Activated CD4-positive, alpha-beta T cell treated with anti-CD3 and anti-CD28 coated beads for 36 hours (primary cell): ENCODE results near the gene SLC35A2. TPM values are rescaled to one million over a fixed set of nuclear protein-coding genes. Genes with fewer than 3 reads are reported as not detected.
A peak's percentile ranks its signal among the peaks of the same experiment; 100 is the strongest.

ENCODE experiments used
- ATAC-seq: fragments of 200-7000 bp; cut with Tn5 transposase; one replicate; pipeline ENCODE4 v1.10.0; 2021; ENCODE audit warnings: mild to moderate bottlenecking, moderate library complexity
- CTCF ChIA-PET: fragments of 350-600 bp; sonication (Branson Sonifier 250); formaldehyde crosslinking; loops from one replicate; lab custom pipeline; 2021; ENCODE audit warnings: antibody characterized with exemption; lab: Charles Lee
- POLR2A ChIA-PET: fragments of 350-600 bp; sonication (Branson Sonifier 250); formaldehyde crosslinking; loops from one replicate; lab custom pipeline; 2021; ENCODE audit warnings: antibody characterized with exemption, inconsistent platforms; lab: Charles Lee
- DNase-seq: peaks from one replicate; pipeline ENCODE4 v3.0.0-alpha.2; 2020
- H3K27ac Mint-ChIP-seq: one replicate; pipeline ENCODE4 v1.8.0; 2021; ENCODE audit warnings: mixed read lengths
- H3K27me3 Mint-ChIP-seq: one replicate; pipeline ENCODE4 v1.8.0; 2021; ENCODE audit warnings: mixed read lengths
- H3K36me3 Mint-ChIP-seq: one replicate; pipeline ENCODE4 v1.8.0; 2021; ENCODE audit warnings: low read depth, mixed read lengths
- H3K4me1 Mint-ChIP-seq: one replicate; pipeline ENCODE4 v1.8.0; 2021; ENCODE audit warnings: mixed read lengths
- H3K4me3 Mint-ChIP-seq: one replicate; pipeline ENCODE4 v1.8.0; 2021; ENCODE audit warnings: mild to moderate bottlenecking, moderate library complexity, mixed read lengths
- H3K9me3 Mint-ChIP-seq: one replicate; pipeline ENCODE4 v1.8.0; 2021; ENCODE audit warnings: low read depth, mixed read lengths
- intact Hi-C, 2 experiments: fragments of 100-400 bp; cut with DNase I in 1 of 2; cut with micrococcal nuclease in 1 of 2; formaldehyde crosslinking; loops; one replicate each; pipeline versions ENCODE4 v1.14.2 to v1.15.1; 2022 to 2024; cut with DNase I, micrococcal nuclease
- total RNA-seq, 2 experiments: library from RNA; stranded (reverse); gene quantifications; one replicate each; pipeline ENCODE4 v1.2.3, GENCODE V29; 2021

Gene SLC35A2
- total RNA-seq, 2 experiments from 2014 or later = 19.7 to 20.3 TPM

GRCh38 chrX:48933757-48934156 lies 22.3 kb upstream of the SLC35A2 start:
- ATAC-seq = peak; percentile 20
- intact Hi-C loops = no loop called here
- Mint-ChIP-seq H3K27me3 (no peaks in the 10 kb centered on the region), H3K4me3 (peak overlapping the region; percentile 67), H3K36me3 (peaks cover 54% of the 10 kb centered on the region), H3K4me1 (peaks cover 54% of the 10 kb centered on the region), H3K9me3 (no peaks in the 10 kb centered on the region), H3K27ac (peak overlapping the region; percentile 96)
- ChIA-PET POLR2A (interaction anchor here (1.1 kb wide), 1 partner anchor 18 kb away, joined by 3 read pairs; no protein-coding TSS in a partner anchor), CTCF (interaction anchor here (0.6 kb wide), 1 partner anchor 12 kb away, joined by 3 read pairs; no protein-coding TSS in a partner anchor)
- DNase-seq = peak; percentile 63

- no peak overlapping the region for H3K4me3 Mint-ChIP-seq
- H3K27me3 Mint-ChIP-seq = no peaks in the 10 kb centered on the region
- intact Hi-C loops = no loop called here
- H3K36me3 Mint-ChIP-seq = peaks cover 37% of the 10 kb centered on the region
- no peaks in the 10 kb centered on the region for H3K9me3 Mint-ChIP-seq
- H3K27ac Mint-ChIP-seq = no peak overlapping the region
- no peak for ATAC-seq
- no peak for DNase-seq
- ChIA-PET POLR2A (no interaction called here), CTCF (no interaction called here)
- peaks cover 31% of the 10 kb centered on the region for H3K4me1 Mint-ChIP-seq
Observed at GRCh38 chrX:48927736-48928382, 16.4 kb upstream of the SLC35A2 start.

GRCh38 chrX:48927123-48927522 lies 15.7 kb upstream of the SLC35A2 start:
- no peaks in the 10 kb centered on the region for H3K27me3 Mint-ChIP-seq
- ChIA-PET POLR2A (no interaction called here), CTCF (no interaction called here)
- no peak for ATAC-seq
- H3K27ac Mint-ChIP-seq = peak overlapping the region; percentile 31
- DNase-seq = no peak
- peaks cover 38% of the 10 kb centered on the region for H3K36me3 Mint-ChIP-seq
- intact Hi-C loops = no loop called here
- H3K4me1 Mint-ChIP-seq = peaks cover 34% of the 10 kb centered on the region
- no peaks in the 10 kb centered on the region for H3K9me3 Mint-ChIP-seq
- H3K4me3 Mint-ChIP-seq = no peak overlapping the region

- ATAC-seq = no peak
- H3K4me1 Mint-ChIP-seq = peaks cover 52% of the 10 kb centered on the region
Observed at GRCh38 chrX:48924270-48924669, 12.8 kb upstream of the SLC35A2 start.

GRCh38 chrX:48923771-48924170 lies 12.3 kb upstream of the SLC35A2 start:
- Mint-ChIP-seq H3K4me1 (peaks cover 52% of the 10 kb centered on the region), H3K36me3 (peaks cover 46% of the 10 kb centered on the region), H3K27me3 (no peaks in the 10 kb centered on the region), H3K27ac (peak overlapping the region; percentile 49), H3K4me3 (no peak overlapping the region), H3K9me3 (no peaks in the 10 kb centered on the region)
- ChIA-PET CTCF (interaction anchor here (0.7 kb wide), 2 partner anchors 244 to 271 kb away, joined by 3 read pairs; no protein-coding TSS in a partner anchor), POLR2A (interaction anchor here (1.3 kb wide), 1 partner anchor 13 kb away, joined by 6 read pairs; no protein-coding TSS in a partner anchor)
- DNase-seq = no peak
- intact Hi-C loops = no loop called here
- ATAC-seq = no peak

More at GRCh38 chrX:48924270-48924669, 12.8 kb upstream of the SLC35A2 start:
- ChIA-PET CTCF (interaction anchor here (0.7 kb wide), 1 partner anchor 271 kb away, joined by 3 read pairs; no protein-coding TSS in a partner anchor), POLR2A (interaction anchor here (1.3 kb wide), 1 partner anchor 13 kb away, joined by 6 read pairs; no protein-coding TSS in a partner anchor)
- intact Hi-C loops = no loop called here
- Mint-ChIP-seq H3K9me3 (no peaks in the 10 kb centered on the region), H3K27ac (peak overlapping the region; percentile 49), H3K36me3 (peaks cover 44% of the 10 kb centered on the region), H3K4me3 (no peak overlapping the region), H3K27me3 (no peaks in the 10 kb centered on the region)
- no peak for DNase-seq

- CTCF ChIA-PET = interaction anchor here (0.8 to 2.5 kb wide), 3 partner anchors 17 to 270 kb away, joined by 3 to 17 read pairs (median 4); partner anchors contain the start of genes PQBP1 and TIMM17B
Observed at GRCh38 chrX:48920718-48921104, 9.3 kb upstream of the SLC35A2 start.

GRCh38 chrX:48919947-48920717 lies 8.7 kb upstream of the SLC35A2 start:
- POLR2A ChIA-PET = interaction anchor here (0.9 to 4.9 kb wide), 9 partner anchors 8 to 38 kb away, joined by 3 to 86 read pairs (median 8); partner anchors contain the start of genes OTUD5 and SLC35A2

More at GRCh38 chrX:48920718-48921104, 9.3 kb upstream of the SLC35A2 start:
- peak overlapping the region; percentile 97 for H3K4me3 Mint-ChIP-seq
- intact Hi-C loops = no loop called here
- peaks cover 49% of the 10 kb centered on the region for H3K4me1 Mint-ChIP-seq
- peak overlapping the region; percentile 96 for H3K27ac Mint-ChIP-seq
- DNase-seq (no peak), ATAC-seq (no peak)
- POLR2A ChIA-PET = interaction anchor here (0.9 to 4.9 kb wide), 6 partner anchors 9 to 35 kb away, joined by 3 to 86 read pairs (median 8); partner anchors contain the start of gene SLC35A2
- H3K36me3 Mint-ChIP-seq = peaks cover 63% of the 10 kb centered on the region
- H3K27me3 Mint-ChIP-seq = no peaks in the 10 kb centered on the region
- no peaks in the 10 kb centered on the region for H3K9me3 Mint-ChIP-seq

GRCh38 chrX:48919360-48919841 lies 8.0 kb upstream of the SLC35A2 start:
- H3K27me3 Mint-ChIP-seq = no peaks in the 10 kb centered on the region
- ATAC-seq (peak; percentile 42), DNase-seq (peak; percentile 70)
- peaks cover 69% of the 10 kb centered on the region for H3K36me3 Mint-ChIP-seq
- H3K4me3 Mint-ChIP-seq = peak overlapping the region; percentile 97
- ChIA-PET CTCF (interaction anchor here (0.5 to 2.5 kb wide), 3 partner anchors 15 to 23 kb away, joined by 4 to 17 read pairs (median 5); no protein-coding TSS in a partner anchor), POLR2A (interaction anchor here (0.9 to 4.9 kb wide), 7 partner anchors 19 to 379 kb away, joined by 4 to 86 read pairs (median 8); partner anchors contain the start of gene OTUD5)
- intact Hi-C loops = loop anchor here (1.0 to 10.0 kb wide), 11 partner anchors 18 to 1265 kb away; partner anchors contain the start of genes ELK1 (in 1 of the 2), HDAC6 (in 1 of the 2), OTUD5 (in 1 of the 2) and PLP2 (in 1 of the 2)
- H3K9me3 Mint-ChIP-seq = no peaks in the 10 kb centered on the region
- peaks cover 48% of the 10 kb centered on the region for H3K4me1 Mint-ChIP-seq
- H3K27ac Mint-ChIP-seq = peak overlapping the region; percentile 96

More at GRCh38 chrX:48919947-48920717, 8.7 kb upstream of the SLC35A2 start:
- H3K4me1 Mint-ChIP-seq = peaks cover 44% of the 10 kb centered on the region
- H3K36me3 Mint-ChIP-seq = peaks cover 63% of the 10 kb centered on the region
- intact Hi-C loops = loop anchor here (1.0 to 10.0 kb wide), 11 partner anchors 17 to 1265 kb away; partner anchors contain the start of genes ELK1 (in 1 of the 2), HDAC6 (in 1 of the 2), OTUD5 (in 1 of the 2) and PLP2 (in 1 of the 2)
- H3K27me3 Mint-ChIP-seq = no peaks in the 10 kb centered on the region
- no peaks in the 10 kb centered on the region for H3K9me3 Mint-ChIP-seq
- H3K4me3 Mint-ChIP-seq = peak overlapping the region; percentile 97
- CTCF ChIA-PET = interaction anchor here (0.5 to 2.5 kb wide), 5 partner anchors 15 to 271 kb away, joined by 3 to 17 read pairs (median 4); partner anchors contain the start of genes PQBP1 and TIMM17B
- H3K27ac Mint-ChIP-seq = peak overlapping the region; percentile 96
- DNase-seq (peak; percentile 62), ATAC-seq (peak; percentile 30)

GRCh38 chrX:48918643-48919340 lies 7.3 kb upstream of the SLC35A2 start, which contains the start of gene PIM2:
Gene PIM2 (minus strand): TSS chrX:48919024. CDS start chrX:48918834, 190 bp downstream.
- H3K27me3 Mint-ChIP-seq = no peaks in the 10 kb centered on the region
- CTCF ChIA-PET = interaction anchor here (2.5 kb wide), 1 partner anchor 19 kb away, joined by 17 read pairs; no protein-coding TSS in a partner anchor
- peaks cover 70% of the 10 kb centered on the region for H3K36me3 Mint-ChIP-seq
- POLR2A ChIA-PET = interaction anchor here (0.9 to 4.9 kb wide), 5 partner anchors 20 to 378 kb away, joined by 4 to 86 read pairs (median 10); partner anchors contain the start of gene OTUD5
- H3K9me3 Mint-ChIP-seq = no peaks in the 10 kb centered on the region
- DNase-seq (peak; percentile 94), ATAC-seq (peak; percentile 68)
- intact Hi-C loops = loop anchor here (1.0 to 10.0 kb wide), 11 partner anchors 19 to 1264 kb away; partner anchors contain the start of genes ELK1 (in 1 of the 2), HDAC6 (in 1 of the 2), OTUD5 (in 1 of the 2) and PLP2 (in 1 of the 2)
- H3K27ac Mint-ChIP-seq = peak within 1 kb of the TSS; percentile 96
- peaks cover 48% of the 10 kb centered on the region for H3K4me1 Mint-ChIP-seq
- peak within 1 kb of the TSS; percentile 97 for H3K4me3 Mint-ChIP-seq
